GM15510 (cell line): ENCODE results near the gene NUDT7.

Experiments
- POLR2A ChIP-seq: IDR thresholded peaks from 3 replicates; pipeline ENCODE4 v1.6.1; 2011; ENCODE audit warnings: borderline replicate concordance; ENCODE audit not compliant: insufficient read length; ENCODE audit errors: extremely low read depth

Gene NUDT7

GRCh38 chr16:77758046-77758445 lies 35.7 kb downstream of the NUDT7 start:
- no peak for TF ChIP-seq POLR2A

- TF ChIP-seq POLR2A, result no peak
Measured at GRCh38 chr16:77758508-77758907, 36.2 kb downstream of the NUDT7 start.

GRCh38 chr16:77759201-77759600 lies 36.9 kb downstream of the NUDT7 start:
- TF ChIP-seq POLR2A, result no peak

- no peak for TF ChIP-seq POLR2A
Measured at GRCh38 chr16:77759821-77760220, 37.5 kb downstream of the NUDT7 start.

- TF ChIP-seq POLR2A, result no peak
Measured at GRCh38 chr16:77760800-77761199, 38.5 kb downstream of the NUDT7 start.

- TF ChIP-seq POLR2A, result no peak
Measured at GRCh38 chr16:77761204-77761603, 38.9 kb downstream of the NUDT7 start.

GRCh38 chr16:77762262-77762661 lies 39.9 kb downstream of the NUDT7 start:
- TF ChIP-seq POLR2A, result no peak

GRCh38 chr16:77763994-77764393 lies 41.7 kb downstream of the NUDT7 start:
- TF ChIP-seq POLR2A, result no peak

GRCh38 chr16:77767211-77767610 lies 44.9 kb downstream of the NUDT7 start:
- TF ChIP-seq POLR2A, result no peak

GRCh38 chr16:77767826-77768225 lies 45.5 kb downstream of the NUDT7 start:
- TF ChIP-seq POLR2A, result no peak

GRCh38 chr16:77775911-77776909 lies 53.9 kb downstream of the NUDT7 start:
- TF ChIP-seq POLR2A, result no peak

- no peak for TF ChIP-seq POLR2A
Measured at GRCh38 chr16:77777745-77778144, 55.4 kb downstream of the NUDT7 start.

GRCh38 chr16:77780378-77780837 lies 58.1 kb downstream of the NUDT7 start:
- TF ChIP-seq POLR2A, result no peak

GRCh38 chr16:77781091-77781490 lies 58.8 kb downstream of the NUDT7 start:
- no peak for TF ChIP-seq POLR2A

GRCh38 chr16:77782694-77783093 lies 60.4 kb downstream of the NUDT7 start:
- no peak for TF ChIP-seq POLR2A
